H4 (cell line): ENCODE measurements around the gene FNDC3B. TPM values are rescaled to one million over a fixed set of nuclear protein-coding genes. Genes with fewer than 3 reads are reported as not detected.

Experiments used
- DNase-seq: peaks from one replicate; pipeline ENCODE4 v3.0.0-alpha.2; 2015; ENCODE audit warnings: low spot score
- total RNA-seq: library from RNA; depleted of rRNA; stranded (reverse); fragments of >200 nt; shearing (Covaris generic); gene quantifications from 2 replicates; pipeline ENCODE4 v1.2.3, GENCODE V29; 2014

Gene FNDC3B
- total RNA-seq, 1 experiment from 2014 or later: 65.8 TPM

GRCh38 chr3:172396400-172396799, 357.0 kb downstream of the FNDC3B start:
- no peak for DNase-seq

- no peak for DNase-seq
Measured at GRCh38 chr3:172397716-172398405, 358.5 kb downstream of the FNDC3B start.

- DNase-seq: no peak
Measured at GRCh38 chr3:172398484-172398883, 359.1 kb downstream of the FNDC3B start.

GRCh38 chr3:172402090-172402489, 362.7 kb downstream of the FNDC3B start:
- DNase-seq: no peak

DNA sequence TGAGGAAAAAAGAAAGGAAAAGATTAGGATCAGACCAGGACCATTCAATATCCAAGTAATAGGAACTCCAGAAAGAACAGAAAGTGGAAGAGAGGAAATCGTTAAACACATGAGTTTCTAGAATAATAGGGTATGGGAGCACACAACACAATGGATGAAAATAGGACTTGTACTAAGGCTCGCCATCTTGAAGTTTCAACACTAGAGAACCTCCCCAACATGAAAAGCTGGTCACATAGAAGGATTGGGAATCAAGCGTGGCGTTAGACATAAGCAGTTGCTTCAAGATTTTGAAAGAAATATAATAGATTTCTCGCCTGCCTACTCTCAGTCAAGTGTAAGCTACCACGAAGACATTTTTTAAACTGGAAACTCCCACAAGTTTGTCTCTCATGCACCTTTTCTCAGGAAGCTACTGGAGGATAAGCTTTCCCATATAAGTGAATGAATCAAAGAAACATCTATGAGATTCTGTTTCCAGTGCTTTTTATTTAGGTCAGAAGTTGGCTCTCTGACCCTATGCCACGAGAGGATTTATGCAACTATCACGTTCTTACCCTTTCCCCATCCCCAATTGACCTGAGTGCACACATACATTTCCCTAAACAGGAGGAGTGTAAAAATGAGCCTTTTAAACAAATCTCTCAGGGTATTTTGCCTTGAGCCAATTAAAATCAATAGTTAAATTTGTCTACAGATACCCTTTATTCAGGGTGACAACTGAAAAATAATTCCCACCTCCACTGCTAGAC, 363.7 kb downstream of the FNDC3B start:
- no peak for DNase-seq

GRCh38 chr3:172404237-172404962, 365.0 kb downstream of the FNDC3B start:
- no peak for DNase-seq

- DNase-seq: no peak
Measured at GRCh38 chr3:172405914-172406313, 366.5 kb downstream of the FNDC3B start.

DNA sequence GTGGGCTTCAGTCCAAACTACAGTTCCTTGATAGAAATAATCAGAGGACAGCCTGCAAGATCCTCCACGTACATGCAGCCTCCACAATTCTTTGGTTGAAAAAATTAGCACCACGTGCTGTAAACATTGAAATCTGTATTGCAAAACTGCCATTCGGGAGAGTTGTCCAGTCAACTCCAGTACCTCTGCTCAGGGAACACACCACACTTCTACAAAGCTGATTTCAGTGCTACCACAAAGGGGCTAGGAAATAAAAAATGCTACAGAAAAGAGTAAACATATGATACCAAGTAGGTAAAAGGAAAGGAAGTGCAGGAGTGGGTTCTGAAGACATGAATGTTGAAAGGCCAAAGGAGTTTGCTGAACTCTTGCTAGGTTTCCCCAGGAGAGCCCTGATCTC, 368.5 kb downstream of the FNDC3B start:
- no peak for DNase-seq

GRCh38 chr3:172410702-172411477, 371.5 kb downstream of the FNDC3B start:
- no peak for DNase-seq

DNA sequence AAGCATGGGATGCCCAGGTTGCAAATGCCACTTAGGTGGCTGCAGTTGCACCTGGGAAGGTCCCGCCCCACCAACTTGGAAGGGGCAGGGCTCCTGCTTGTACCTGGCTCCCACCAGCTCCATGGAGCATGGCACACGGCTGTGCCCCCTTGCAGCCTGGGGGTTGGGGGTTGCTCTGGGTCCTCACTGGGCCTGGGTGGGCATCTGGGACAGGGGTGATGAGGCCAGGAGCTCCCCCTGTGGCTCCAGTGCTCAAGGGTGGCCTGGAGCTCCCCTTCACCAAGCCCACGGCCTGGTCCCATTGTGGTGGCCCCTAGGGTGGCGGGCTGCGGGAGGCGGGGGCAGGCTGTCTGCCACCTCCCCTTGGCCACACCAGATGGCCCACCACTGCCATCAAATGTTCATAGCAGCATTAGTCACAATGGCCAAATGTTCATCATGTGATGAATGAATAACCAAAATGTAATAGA, 372.1 kb downstream of the FNDC3B start:
- no peak for DNase-seq

- no peak for DNase-seq
Measured at GRCh38 chr3:172415323-172415722, 375.9 kb downstream of the FNDC3B start.

DNA sequence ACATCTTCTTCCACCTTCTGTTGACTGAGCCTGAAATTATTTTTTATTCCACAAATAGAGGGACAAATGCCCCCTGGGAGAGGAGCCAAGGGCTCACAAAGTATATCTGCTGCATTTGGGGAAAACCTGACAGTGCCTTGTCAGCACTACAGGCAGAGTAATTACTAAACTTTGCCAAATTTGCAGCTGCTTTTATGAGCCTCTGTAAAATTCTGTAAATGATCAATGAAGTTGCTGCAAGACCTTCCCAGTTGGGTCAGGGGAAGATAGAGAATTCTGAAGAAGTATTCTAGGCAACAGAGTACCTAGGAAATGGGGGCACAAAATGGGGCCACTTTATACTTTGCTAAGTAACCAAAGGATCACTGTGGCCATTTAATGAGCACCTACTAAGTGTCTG, 398.3 kb downstream of the FNDC3B start:
- no peak for DNase-seq

DNA sequence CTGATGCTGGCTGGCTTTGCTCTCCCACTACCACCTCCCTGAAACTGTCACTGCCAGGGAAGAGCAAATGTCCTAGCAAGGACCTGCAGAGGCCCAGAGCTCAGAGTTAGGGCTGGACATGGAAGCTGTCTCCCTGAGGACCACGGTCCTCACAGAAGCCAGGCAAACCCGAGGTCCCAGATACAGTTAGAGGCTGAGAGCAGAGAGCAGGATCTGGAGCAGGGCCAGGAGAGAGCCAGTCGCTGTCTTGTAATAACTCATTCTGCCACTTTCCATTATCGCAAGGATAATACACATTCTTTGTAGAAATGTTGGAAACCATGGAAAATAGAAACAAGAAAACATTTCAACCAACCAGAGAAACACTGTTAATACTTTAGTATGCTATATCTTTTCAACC, 398.8 kb downstream of the FNDC3B start:
- DNase-seq: no peak

- no peak for DNase-seq
Measured at GRCh38 chr3:172441581-172441980, 402.2 kb downstream of the FNDC3B start.

GRCh38 chr3:172442606-172443005, 403.2 kb downstream of the FNDC3B start:
- DNase-seq: no peak

GRCh38 chr3:172444821-172445220, 405.4 kb downstream of the FNDC3B start:
- DNase-seq: no peak

DNA sequence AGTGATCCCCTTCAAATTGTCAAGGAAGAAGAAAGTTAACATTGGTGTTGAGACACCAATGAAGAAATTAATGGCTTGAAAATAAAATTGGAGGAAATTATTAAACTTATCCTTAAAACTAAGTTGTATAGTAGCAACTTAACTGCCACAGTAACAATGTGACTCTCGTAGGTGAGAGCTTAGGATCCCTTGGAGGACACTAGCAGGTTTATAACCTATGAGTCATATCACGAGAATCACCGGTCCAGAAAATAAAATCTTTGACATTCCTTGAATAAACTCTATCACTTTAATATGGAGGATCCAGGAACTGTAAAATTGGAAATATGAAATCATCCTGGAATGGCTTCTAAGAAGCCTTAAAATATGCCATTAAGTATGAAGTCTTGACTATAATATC, 406.8 kb downstream of the FNDC3B start:
- DNase-seq: no peak

GRCh38 chr3:172447611-172448579, 408.5 kb downstream of the FNDC3B start, which contains the start of gene GHSR:
Gene GHSR, minus strand, starts transcription at chr3:172448456. Its CDS starts 43 bp downstream, at chr3:172448413.
- DNase-seq: no peak

DNA sequence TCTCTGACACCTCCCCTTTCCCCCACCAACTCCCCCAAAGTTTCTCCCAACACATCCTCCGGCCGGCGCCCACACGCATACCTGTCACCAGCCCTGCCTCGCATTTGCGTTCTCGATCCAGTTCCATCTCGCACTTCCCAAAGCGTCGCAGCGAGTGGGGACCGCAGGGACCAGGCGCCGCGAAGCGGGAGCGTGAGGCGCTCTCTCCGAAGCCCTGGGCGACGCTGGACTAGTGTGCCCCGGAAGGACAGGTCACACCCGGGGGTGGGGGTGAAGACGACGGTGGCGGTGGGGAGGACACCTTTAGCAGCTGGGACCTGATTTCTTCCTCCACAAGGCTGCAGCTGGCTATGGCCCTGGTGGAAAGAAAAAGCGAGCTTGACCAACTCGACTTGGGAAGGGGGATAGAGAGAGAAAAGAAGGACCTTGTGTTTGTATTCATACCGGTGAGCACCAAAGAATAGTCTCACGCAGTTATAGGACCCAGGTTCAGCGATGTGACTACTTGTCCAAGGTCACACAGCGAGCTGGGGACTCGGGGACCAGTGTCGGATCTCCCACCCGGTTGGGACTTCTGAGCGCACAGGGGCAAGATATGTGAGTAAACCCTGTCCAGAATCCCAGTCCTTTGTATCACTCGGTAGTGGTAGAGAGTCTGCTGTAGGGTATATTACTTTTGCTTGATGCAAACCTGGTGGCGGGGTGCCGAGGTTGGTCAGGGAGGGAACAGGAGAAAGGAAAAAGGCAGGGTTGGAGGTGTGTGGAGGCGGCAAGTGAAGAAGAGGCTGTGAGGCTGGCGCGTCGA, 409.5 kb downstream of the FNDC3B start:
- no peak for DNase-seq
